Retinal pigment epithelial cell (primary cell): ENCODE results near the gene OPA1.

ENCODE experiments used
- DNase-seq: peaks from one replicate; pipeline ENCODE4 v3.0.0-alpha.2; 2010; ENCODE audit warnings: low read depth
- H3K4me3 ChIP-seq: 2 replicates; pipeline ENCODE4 v1.5.1; 2011; ENCODE audit warnings: mild to moderate bottlenecking, low read length, control low read depth, moderate library complexity
- TF ChIP-seq, protein P1 (sequence below): conservative IDR thresholded peaks from 2 replicates; pipeline ENCODE4 v1.5.1; 2011; ENCODE audit warnings: low read depth, low read length, control low read depth, inconsistent platforms

The OPA1 gene

DNA sequence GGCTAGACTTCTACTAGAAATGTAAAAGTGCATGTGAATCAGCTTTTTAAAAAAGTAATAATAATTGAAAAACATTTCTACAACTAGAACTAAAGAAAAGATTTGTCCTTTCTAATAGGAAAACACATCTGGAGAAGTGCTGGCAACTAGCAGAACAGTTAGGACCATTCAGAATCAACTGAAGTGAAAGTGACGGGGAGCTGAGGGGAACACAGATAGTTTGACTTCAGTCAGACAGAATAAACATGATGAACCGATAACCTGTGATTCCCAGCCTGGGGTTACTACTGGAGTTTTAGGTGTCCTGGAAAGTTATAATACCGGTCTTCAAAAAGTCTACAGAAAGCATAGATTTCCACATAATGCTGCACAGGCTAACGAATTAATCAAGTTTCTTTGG lies 28.1 kb downstream of the OPA1 start:
- no peak for DNase-seq
- TF ChIP-seq, protein P1, sequence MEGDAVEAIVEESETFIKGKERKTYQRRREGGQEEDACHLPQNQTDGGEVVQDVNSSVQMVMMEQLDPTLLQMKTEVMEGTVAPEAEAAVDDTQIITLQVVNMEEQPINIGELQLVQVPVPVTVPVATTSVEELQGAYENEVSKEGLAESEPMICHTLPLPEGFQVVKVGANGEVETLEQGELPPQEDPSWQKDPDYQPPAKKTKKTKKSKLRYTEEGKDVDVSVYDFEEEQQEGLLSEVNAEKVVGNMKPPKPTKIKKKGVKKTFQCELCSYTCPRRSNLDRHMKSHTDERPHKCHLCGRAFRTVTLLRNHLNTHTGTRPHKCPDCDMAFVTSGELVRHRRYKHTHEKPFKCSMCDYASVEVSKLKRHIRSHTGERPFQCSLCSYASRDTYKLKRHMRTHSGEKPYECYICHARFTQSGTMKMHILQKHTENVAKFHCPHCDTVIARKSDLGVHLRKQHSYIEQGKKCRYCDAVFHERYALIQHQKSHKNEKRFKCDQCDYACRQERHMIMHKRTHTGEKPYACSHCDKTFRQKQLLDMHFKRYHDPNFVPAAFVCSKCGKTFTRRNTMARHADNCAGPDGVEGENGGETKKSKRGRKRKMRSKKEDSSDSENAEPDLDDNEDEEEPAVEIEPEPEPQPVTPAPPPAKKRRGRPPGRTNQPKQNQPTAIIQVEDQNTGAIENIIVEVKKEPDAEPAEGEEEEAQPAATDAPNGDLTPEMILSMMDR: no peak
- H3K4me3 ChIP-seq: no peak overlapping the region

DNA sequence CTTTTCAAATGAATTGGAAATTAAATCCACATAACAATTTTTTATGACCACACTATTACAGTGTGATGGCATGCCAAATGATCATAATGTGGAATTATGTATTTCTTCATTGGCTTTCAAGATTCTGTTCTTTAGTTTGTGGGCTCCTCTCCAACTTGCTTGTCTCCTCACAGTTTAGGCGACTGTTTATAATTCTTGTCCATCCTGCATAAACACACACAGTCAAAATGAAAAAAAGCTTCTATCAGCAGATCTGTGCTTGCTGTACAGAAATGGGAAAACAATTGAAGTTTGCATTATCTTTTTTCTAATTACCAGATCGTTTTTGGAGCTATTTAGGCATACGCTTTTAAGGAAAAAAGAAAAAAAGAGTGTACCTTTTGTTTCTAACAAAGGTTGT lies 37.0 kb downstream of the OPA1 start:
- no peak for DNase-seq
- no peak overlapping the region for H3K4me3 ChIP-seq
- TF ChIP-seq, protein P1: no peak

DNA sequence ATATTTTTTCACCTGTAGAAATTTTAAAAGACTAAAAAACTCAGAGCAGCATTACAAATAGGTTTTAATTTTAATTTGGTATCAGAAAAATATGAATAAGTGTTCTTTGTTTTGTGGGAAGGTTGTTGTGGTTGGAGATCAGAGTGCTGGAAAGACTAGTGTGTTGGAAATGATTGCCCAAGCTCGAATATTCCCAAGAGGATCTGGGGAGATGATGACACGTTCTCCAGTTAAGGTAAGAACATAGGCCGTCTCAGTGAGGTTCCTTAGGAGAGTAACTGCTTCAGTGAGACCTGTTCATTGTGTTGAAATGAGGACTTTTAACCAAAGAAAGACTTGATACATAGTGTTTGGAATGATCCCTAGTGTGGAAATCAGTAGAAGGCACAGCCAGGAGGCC lies 44.8 kb downstream of the OPA1 start:
- TF ChIP-seq, protein P1: no peak
- DNase-seq: no peak
- H3K4me3 ChIP-seq: no peak overlapping the region

DNA sequence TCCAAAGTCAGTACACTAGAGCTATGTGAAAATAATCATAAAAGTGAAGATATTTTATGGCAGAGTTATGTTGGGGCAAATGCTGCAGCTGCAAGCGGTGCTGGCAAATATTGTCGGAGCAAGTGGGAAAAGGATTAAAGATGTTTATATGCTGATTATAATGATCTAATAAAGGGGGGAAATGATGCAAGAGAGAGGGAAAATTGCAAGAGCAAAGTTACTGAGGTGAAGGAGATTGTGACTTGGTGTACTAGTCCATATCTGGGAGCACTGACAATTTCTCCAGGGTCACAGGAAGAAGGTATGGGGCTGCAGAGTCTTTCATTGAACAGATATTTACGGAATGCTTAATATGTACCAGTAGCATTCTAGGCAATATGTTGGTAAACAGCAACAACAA lies 45.8 kb downstream of the OPA1 start:
- no peak for DNase-seq
- no peak overlapping the region for H3K4me3 ChIP-seq
- TF ChIP-seq, protein P1: no peak

DNA sequence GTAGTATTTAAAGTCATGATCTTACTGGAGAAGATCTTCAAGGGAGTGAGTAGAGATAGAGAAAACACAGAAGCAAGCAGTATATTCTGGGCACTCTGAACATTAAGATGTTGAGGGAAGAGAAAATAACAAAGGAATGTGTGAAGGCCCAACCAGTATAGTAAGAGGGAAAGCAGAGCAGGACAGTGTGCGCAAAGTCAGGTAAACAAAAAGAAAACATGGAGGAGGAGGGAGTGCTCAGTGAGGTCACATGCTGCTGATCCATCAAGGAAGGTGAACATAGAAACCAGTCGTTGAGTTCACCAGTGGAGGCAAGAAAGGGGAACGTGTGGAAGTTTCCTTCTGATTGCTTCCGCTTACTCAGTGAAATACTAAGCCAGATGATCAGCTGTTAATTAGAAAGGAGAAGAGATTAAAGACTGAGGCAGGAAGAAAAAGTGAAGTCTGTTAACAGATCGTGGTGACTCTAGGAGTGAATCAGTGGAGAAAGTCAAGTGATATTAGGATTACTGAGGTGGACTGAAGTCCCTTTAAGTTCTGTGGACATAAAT lies 47.2 kb downstream of the OPA1 start:
- DNase-seq: no peak
- TF ChIP-seq, protein P1: no peak
- H3K4me3 ChIP-seq: no peak overlapping the region

DNA sequence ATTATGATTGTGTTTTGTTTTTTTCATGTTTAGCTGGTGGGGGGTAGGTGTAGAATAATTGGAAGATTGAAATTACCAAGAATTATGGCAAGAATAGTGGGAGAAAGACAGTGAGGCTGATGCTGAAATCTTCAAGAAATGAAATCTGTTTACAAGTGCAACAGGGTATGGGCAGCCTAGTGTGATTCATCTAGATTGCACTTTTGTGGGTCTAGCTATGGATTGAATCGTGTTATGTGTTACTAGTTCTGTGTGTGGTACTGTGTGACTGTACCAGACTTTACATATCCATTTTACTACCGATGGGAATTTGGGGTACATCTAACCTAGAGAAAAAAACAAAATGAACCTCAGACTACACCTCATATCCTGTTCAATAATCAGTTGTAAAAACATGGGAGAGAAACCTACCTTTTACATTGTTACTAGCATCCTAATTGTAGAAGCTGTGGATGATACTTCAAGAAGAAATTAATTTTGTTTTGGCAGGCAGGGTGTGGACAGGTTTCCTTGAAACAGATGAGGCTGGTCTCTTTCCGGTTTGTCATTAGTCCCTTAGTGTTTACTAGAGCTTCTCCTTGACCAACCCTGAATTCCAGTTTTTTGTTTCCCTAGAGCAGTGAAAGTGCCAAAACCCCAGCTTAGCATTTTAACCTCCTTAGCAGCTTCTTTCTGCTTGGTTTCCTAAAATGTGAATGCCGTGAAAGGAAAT lies 47.9 kb downstream of the OPA1 start:
- no peak overlapping the region for H3K4me3 ChIP-seq
- DNase-seq: no peak
- TF ChIP-seq, protein P1: no peak

DNA sequence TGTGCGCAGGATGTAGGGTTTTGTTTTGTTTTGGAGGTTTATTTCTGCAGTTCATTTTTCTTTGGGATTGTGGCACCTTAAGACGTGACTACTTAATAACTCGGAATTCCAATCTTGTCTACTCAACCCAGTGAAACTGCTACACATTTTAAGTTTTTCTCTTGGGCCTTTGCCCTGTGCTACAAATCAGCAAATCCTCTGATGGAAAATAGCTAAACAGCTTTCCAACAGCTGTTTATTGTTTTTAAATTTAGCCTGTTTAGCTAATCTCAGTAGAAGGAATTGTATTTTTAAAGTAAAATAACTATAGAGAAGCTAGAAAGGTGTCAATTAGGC lies 48.4 kb downstream of the OPA1 start:
- DNase-seq: peak; percentile 46
- TF ChIP-seq, protein P1: no peak
- no peak overlapping the region for H3K4me3 ChIP-seq
